ENCODE measurements around the gene RAMP3. TPM values are rescaled to one million over a fixed set of nuclear protein-coding genes. Genes with fewer than 3 reads are reported as not detected.

RAMP3 gene
- total and polyA plus RNA-seq, 2 donors (not counting 1 experiment from before 2014, with no cell fraction given) = not detected

GRCh38 chr7:45147858-45148652 lies 9.5 kb upstream of the RAMP3 start:
- peaks cover 0 to 27% (median 2%) of the 10 kb centered on the region in 4 experiments for H3K27me3 ChIP-seq (replicated peaks in 1 of 4; ENCODE audit: control extremely low read depth in 1 of 4, control insufficient read depth in 3 of 4, insufficient read depth in 4 of 4, low read length in 3 of 4)
- H2AFZ ChIP-seq (ENCODE audit: insufficient read depth, low read depth, low read length, poor library complexity, severe bottlenecking) = no peak overlapping the region

More at GRCh38 chr7:45147858-45148652, 9.5 kb upstream of the RAMP3 start:
- no peaks in the 10 kb centered on the region for H3K9me3 ChIP-seq (ENCODE audit: control extremely low read depth in 1 of 3, control insufficient read depth in 2 of 3, insufficient read depth in 1 of 3, low read length in 2 of 3)
- H3K4me2 ChIP-seq (replicated peaks; ENCODE audit: low read depth, low read length, poor library complexity, severe bottlenecking) = no peak overlapping the region
- no peak overlapping the region for H3K9ac ChIP-seq (ENCODE audit: low read length)
- H3K27me3 Mint-ChIP-seq = peaks cover 40% of the 10 kb centered on the region
- H3K4me1 Mint-ChIP-seq = no peaks in the 10 kb centered on the region
- ATAC-seq (ENCODE audit: low read depth) (no peak), DNase-seq (no peak)
- no peaks in the 10 kb centered on the region for H3K4me1 ChIP-seq (ENCODE audit: control insufficient read depth in 2 of 2, insufficient read depth in 2 of 2, low read length in 2 of 2)
- H3K4me3 Mint-ChIP-seq = no peak overlapping the region
- POLR2A ChIA-PET = no interaction called here
- H3K4me3 ChIP-seq (ENCODE audit: control extremely low read depth in 1 of 5, extremely low read depth in 1 of 5, insufficient read depth in 1 of 5, low read depth in 2 of 5, low read length in 4 of 5) = no peak overlapping the region
- WGBS (ENCODE audit: insufficient coverage) = 80% methylated on average over 32 of the region's 32 CpGs
- no peaks in the 10 kb centered on the region for H3K79me2 ChIP-seq (ENCODE audit: control insufficient read depth, insufficient read depth, low read length)
- H3K27ac Mint-ChIP-seq = no peak overlapping the region
- CTCF ChIA-PET = interaction anchor here (1.4 to 1.5 kb wide), 2 partner anchors 10 kb away, joined by 3 to 4 read pairs; partner anchors contain the start of gene RAMP3
- no peaks in the 10 kb centered on the region for H3K9me3 Mint-ChIP-seq (ENCODE audit: insufficient read depth)
- no peaks in the 10 kb centered on the region for H3K36me3 ChIP-seq (replicated peaks in 1 of 2; ENCODE audit: control extremely low read depth in 1 of 2, control insufficient read depth in 1 of 2, extremely low read depth in 1 of 2, insufficient read depth in 2 of 2, low read length in 1 of 2)
- TF ChIP-seq EZH2 (IDR thresholded peaks at IDR 0.05; ENCODE audit: borderline replicate concordance, insufficient read depth, low read depth, low read length, poor library complexity, severe bottlenecking) (no peak), CTCF (IDR thresholded peaks at IDR 0.05) (no peak)
- no peaks in the 10 kb centered on the region for H4K20me1 ChIP-seq (ENCODE audit: control insufficient read depth, insufficient read depth, low read length, poor library complexity, severe bottlenecking)
- no peak overlapping the region for H3K27ac ChIP-seq (ENCODE audit: low read length in 2 of 2)
- intact Hi-C loops (cut with micrococcal nuclease) = no loop called here

Measured in B cell (primary cell).